Measurements from ENCODE around the gene RNF150.

Gene RNF150

GRCh38 chr4:141028024-141028529 lies 105.2 kb downstream of the RNF150 start:
- no CpG with 5 or more reads among the region's 2 CpGs for WGBS (ENCODE audit: insufficient coverage, insufficient read length)
- Histone ChIP-seq H3K4me3 (ENCODE audit: low read length) (no peak overlapping the region), H3K27me3 (ENCODE audit: control insufficient read depth, insufficient read depth, low read length) (no peaks in the 10 kb centered on the region), H3K4me1 (ENCODE audit: control insufficient read depth, insufficient read depth, low read length) (no peaks in the 10 kb centered on the region), H3K9me3 (ENCODE audit: control insufficient read depth, insufficient read depth, low read length) (no peaks in the 10 kb centered on the region), H3K36me3 (ENCODE audit: control insufficient read depth, insufficient read depth, low read length) (no peaks in the 10 kb centered on the region), H3K27ac (ENCODE audit: low read length) (no peak overlapping the region)
- no peak for DNase-seq (ENCODE audit: low read depth, low spot score)

- no peak overlapping the region for H3K4me3 ChIP-seq (ENCODE audit: low read length)
- no peaks in the 10 kb centered on the region for H3K4me1 ChIP-seq (ENCODE audit: control insufficient read depth, insufficient read depth, low read length)
- no peaks in the 10 kb centered on the region for H3K36me3 ChIP-seq (ENCODE audit: control insufficient read depth, insufficient read depth, low read length)
- H3K27ac ChIP-seq (ENCODE audit: low read length) = no peak overlapping the region
- no CpG with 5 or more reads among the region's 1 CpG for WGBS (ENCODE audit: insufficient coverage, insufficient read length)
- no peaks in the 10 kb centered on the region for H3K9me3 ChIP-seq (ENCODE audit: control insufficient read depth, insufficient read depth, low read length)
- H3K27me3 ChIP-seq (ENCODE audit: control insufficient read depth, insufficient read depth, low read length) = no peaks in the 10 kb centered on the region
- DNase-seq (ENCODE audit: low read depth, low spot score) = no peak
Observed at GRCh38 chr4:141027421-141027820, 105.8 kb downstream of the RNF150 start.

GRCh38 chr4:141026900-141027299 lies 106.4 kb downstream of the RNF150 start:
- H3K27ac ChIP-seq (ENCODE audit: low read length) = no peak overlapping the region
- H3K4me3 ChIP-seq (ENCODE audit: low read length) = no peak overlapping the region
- no peaks in the 10 kb centered on the region for H3K4me1 ChIP-seq (ENCODE audit: control insufficient read depth, insufficient read depth, low read length)
- H3K36me3 ChIP-seq (ENCODE audit: control insufficient read depth, insufficient read depth, low read length) = no peaks in the 10 kb centered on the region
- WGBS (ENCODE audit: insufficient coverage, insufficient read length) = no CpG with 5 or more reads among the region's 7 CpGs
- H3K9me3 ChIP-seq (ENCODE audit: control insufficient read depth, insufficient read depth, low read length) = no peaks in the 10 kb centered on the region
- no peak for DNase-seq (ENCODE audit: low read depth, low spot score)
- H3K27me3 ChIP-seq (ENCODE audit: control insufficient read depth, insufficient read depth, low read length) = no peaks in the 10 kb centered on the region

GRCh38 chr4:141023051-141023450 lies 110.2 kb downstream of the RNF150 start:
- no CpG with 5 or more reads among the region's 1 CpG for WGBS (ENCODE audit: insufficient coverage, insufficient read length)
- Histone ChIP-seq H3K36me3 (ENCODE audit: control insufficient read depth, insufficient read depth, low read length) (no peaks in the 10 kb centered on the region), H3K4me1 (ENCODE audit: control insufficient read depth, insufficient read depth, low read length) (no peaks in the 10 kb centered on the region), H3K27ac (ENCODE audit: low read length) (no peak overlapping the region), H3K4me3 (ENCODE audit: low read length) (no peak overlapping the region), H3K27me3 (ENCODE audit: control insufficient read depth, insufficient read depth, low read length) (no peaks in the 10 kb centered on the region), H3K9me3 (ENCODE audit: control insufficient read depth, insufficient read depth, low read length) (no peaks in the 10 kb centered on the region)
- no peak for DNase-seq (ENCODE audit: low read depth, low spot score)

- no CpG with 5 or more reads among the region's 3 CpGs for WGBS (ENCODE audit: insufficient coverage, insufficient read length)
- no peaks in the 10 kb centered on the region for H3K4me1 ChIP-seq (ENCODE audit: control insufficient read depth, insufficient read depth, low read length)
- H3K9me3 ChIP-seq (ENCODE audit: control insufficient read depth, insufficient read depth, low read length) = no peaks in the 10 kb centered on the region
- H3K4me3 ChIP-seq (ENCODE audit: low read length) = no peak overlapping the region
- no peak for DNase-seq (ENCODE audit: low read depth, low spot score)
- no peak overlapping the region for H3K27ac ChIP-seq (ENCODE audit: low read length)
- no peaks in the 10 kb centered on the region for H3K36me3 ChIP-seq (ENCODE audit: control insufficient read depth, insufficient read depth, low read length)
- no peaks in the 10 kb centered on the region for H3K27me3 ChIP-seq (ENCODE audit: control insufficient read depth, insufficient read depth, low read length)
Observed at GRCh38 chr4:141022111-141022695, 111.1 kb downstream of the RNF150 start.

- no peak for DNase-seq (ENCODE audit: low read depth, low spot score)
- no CpG with 5 or more reads among the region's 3 CpGs for WGBS (ENCODE audit: insufficient coverage, insufficient read length)
- H3K27ac ChIP-seq (ENCODE audit: low read length) = no peak overlapping the region
- no peaks in the 10 kb centered on the region for H3K27me3 ChIP-seq (ENCODE audit: control insufficient read depth, insufficient read depth, low read length)
- no peaks in the 10 kb centered on the region; the same call in 1 of the 2 replicates for H3K4me1 ChIP-seq (ENCODE audit: control insufficient read depth, insufficient read depth, low read length)
- no peak overlapping the region for H3K4me3 ChIP-seq (ENCODE audit: low read length)
- no peaks in the 10 kb centered on the region for H3K36me3 ChIP-seq (ENCODE audit: control insufficient read depth, insufficient read depth, low read length)
- no peaks in the 10 kb centered on the region for H3K9me3 ChIP-seq (ENCODE audit: control insufficient read depth, insufficient read depth, low read length)
Observed at GRCh38 chr4:141021397-141022110, 111.7 kb downstream of the RNF150 start.

- no peak for DNase-seq (ENCODE audit: low read depth, low spot score)
- no peak overlapping the region for H3K4me3 ChIP-seq (ENCODE audit: low read length)
- H3K27ac ChIP-seq (ENCODE audit: low read length) = no peak overlapping the region
- no peaks in the 10 kb centered on the region for H3K9me3 ChIP-seq (ENCODE audit: control insufficient read depth, insufficient read depth, low read length)
- H3K4me1 ChIP-seq (ENCODE audit: control insufficient read depth, insufficient read depth, low read length) = no peaks in the 10 kb centered on the region; the same call in 1 of the 2 replicates
- no peaks in the 10 kb centered on the region for H3K36me3 ChIP-seq (ENCODE audit: control insufficient read depth, insufficient read depth, low read length)
- WGBS (ENCODE audit: insufficient coverage, insufficient read length) = no CpG with 5 or more reads among the region's 3 CpGs
- no peaks in the 10 kb centered on the region for H3K27me3 ChIP-seq (ENCODE audit: control insufficient read depth, insufficient read depth, low read length)
Observed at GRCh38 chr4:141020801-141021261, 112.4 kb downstream of the RNF150 start.

GRCh38 chr4:141019768-141020167 lies 113.5 kb downstream of the RNF150 start:
- DNase-seq (ENCODE audit: low read depth, low spot score) = no peak
- no CpG with 5 or more reads among the region's 4 CpGs for WGBS (ENCODE audit: insufficient coverage, insufficient read length)
- Histone ChIP-seq H3K9me3 (ENCODE audit: control insufficient read depth, insufficient read depth, low read length) (no peaks in the 10 kb centered on the region), H3K4me3 (ENCODE audit: low read length) (no peak overlapping the region), H3K27ac (ENCODE audit: low read length) (no peak overlapping the region), H3K27me3 (ENCODE audit: control insufficient read depth, insufficient read depth, low read length) (no peaks in the 10 kb centered on the region), H3K36me3 (ENCODE audit: control insufficient read depth, insufficient read depth, low read length) (no peaks in the 10 kb centered on the region), H3K4me1 (ENCODE audit: control insufficient read depth, insufficient read depth, low read length) (no peaks in the 10 kb centered on the region; the same call in 1 of the 2 replicates)

- no peaks in the 10 kb centered on the region for H3K9me3 ChIP-seq (ENCODE audit: control insufficient read depth, insufficient read depth, low read length)
- no peak overlapping the region for H3K4me3 ChIP-seq (ENCODE audit: low read length)
- H3K27ac ChIP-seq (ENCODE audit: low read length) = no peak overlapping the region
- no CpG with 5 or more reads among the region's 8 CpGs for WGBS (ENCODE audit: insufficient coverage, insufficient read length)
- H3K4me1 ChIP-seq (ENCODE audit: control insufficient read depth, insufficient read depth, low read length) = no peaks in the 10 kb centered on the region; the same call in 1 of the 2 replicates
- no peaks in the 10 kb centered on the region for H3K36me3 ChIP-seq (ENCODE audit: control insufficient read depth, insufficient read depth, low read length)
- no peaks in the 10 kb centered on the region for H3K27me3 ChIP-seq (ENCODE audit: control insufficient read depth, insufficient read depth, low read length)
- no peak for DNase-seq (ENCODE audit: low read depth, low spot score)
Observed at GRCh38 chr4:141016117-141016798, 117.0 kb downstream of the RNF150 start.

- no CpG with 5 or more reads among the region's 3 CpGs for WGBS (ENCODE audit: insufficient coverage, insufficient read length)
- no peaks in the 10 kb centered on the region for H3K9me3 ChIP-seq (ENCODE audit: control insufficient read depth, insufficient read depth, low read length)
- DNase-seq (ENCODE audit: low read depth, low spot score) = no peak
Observed at GRCh38 chr4:141013899-141014298, 119.4 kb downstream of the RNF150 start.

More at GRCh38 chr4:141013899-141014298, 119.4 kb downstream of the RNF150 start:
- Histone ChIP-seq H3K36me3 (ENCODE audit: control insufficient read depth, insufficient read depth, low read length) (no peaks in the 10 kb centered on the region), H3K27ac (ENCODE audit: low read length) (no peak overlapping the region), H3K27me3 (ENCODE audit: control insufficient read depth, insufficient read depth, low read length) (no peaks in the 10 kb centered on the region), H3K4me3 (ENCODE audit: low read length) (no peak overlapping the region), H3K4me1 (ENCODE audit: control insufficient read depth, insufficient read depth, low read length) (no peaks in the 10 kb centered on the region; the same call in 1 of the 2 replicates)

Measured in iPS DF 6.9 (cell line).